ENCODE measurements around the gene FDXR. TPM values are rescaled to one million over a fixed set of nuclear protein-coding genes. Genes with fewer than 3 reads are reported as not detected.

Gene FDXR
- total and polyA plus RNA-seq, 2 of the 8 experiments (the other 6 are each of a cell fraction or from before 2014, with no cell fraction given) = 24.2 to 31.4 TPM

GRCh38 chr17:74822939-74823367 is 49.8 kb downstream of the FDXR start:
- Histone ChIP-seq H2BK120ac (replicated peaks; ENCODE audit: low read depth, low read length) (no peak overlapping the region), H2BK20ac (ENCODE audit: low read length) (no peak overlapping the region), H3K36me3 (ENCODE audit: control insufficient read depth in 2 of 4, insufficient read depth in 4 of 4, low read length in 3 of 4) (peaks cover 0 to 3% (median 0%) of the 10 kb centered on the region in 4 experiments; a peak in 1 of 8 replicates), H3K18ac (ENCODE audit: extremely low read depth, low read length) (no peak overlapping the region), H3K4me3 (ENCODE audit: extremely low read depth in 1 of 4, insufficient read depth in 2 of 4, low read depth in 3 of 4, low read length in 4 of 4) (no peak overlapping the region), H4K91ac (replicated peaks; ENCODE audit: insufficient read length, low read length) (no peak overlapping the region), H3K14ac (ENCODE audit: insufficient read length) (no peak overlapping the region), H3K23ac (ENCODE audit: insufficient read length) (no peak overlapping the region), H2BK5ac (ENCODE audit: low read depth, low read length) (no peak overlapping the region), H2AFZ (ENCODE audit: low read length) (no peak overlapping the region), H3K56ac (replicated peaks; ENCODE audit: insufficient read length, low read depth, low read length) (no peak overlapping the region), H3K79me2 (ENCODE audit: control insufficient read depth in 1 of 2, insufficient read depth in 2 of 2, low read length in 2 of 2) (no peaks in the 10 kb centered on the region), H3K27ac (ENCODE audit: low read depth, low read length) (no peak overlapping the region), H3K9me3 (ENCODE audit: insufficient read depth in 2 of 2, low read depth in 1 of 2, low read length in 1 of 2) (no peaks in the 10 kb centered on the region), H3K4me2 (ENCODE audit: insufficient read depth in 1 of 2, low read depth in 2 of 2, low read length in 2 of 2) (no peak overlapping the region), H2AK5ac (ENCODE audit: low read depth, low read length) (no peak overlapping the region), H4K5ac (ENCODE audit: insufficient read length, low read depth, low read length) (no peak overlapping the region), H2BK12ac (ENCODE audit: low read depth, low read length) (no peak overlapping the region), H3K4me1 (replicated peaks in 1 of 4; ENCODE audit: control insufficient read depth in 3 of 4, insufficient read depth in 4 of 4, low read length in 3 of 4) (no peaks in the 10 kb centered on the region; a peak in 1 of 7 replicates), H4K8ac (ENCODE audit: extremely low read depth, insufficient read depth, low read length) (no peak overlapping the region), H3K9ac (replicated peaks in 1 of 4; ENCODE audit: extremely low read depth in 1 of 4, low read depth in 3 of 4, low read length in 3 of 4) (no peak overlapping the region), H3K4ac (replicated peaks; ENCODE audit: insufficient read length, low read depth, low read length) (no peak overlapping the region), H3K23me2 (ENCODE audit: low read depth, low read length) (no peaks in the 10 kb centered on the region), H3K79me1 (ENCODE audit: low read depth, low read length) (no peaks in the 10 kb centered on the region), H3K27me3 (replicated peaks in 1 of 4; ENCODE audit: control insufficient read depth in 3 of 4, extremely low read depth in 1 of 4, insufficient read depth in 3 of 4, low read length in 3 of 4) (peaks cover 0 to 2% (median 0%) of the 10 kb centered on the region in 4 experiments; a peak in 1 of 7 replicates), H4K20me1 (replicated peaks in 1 of 2; ENCODE audit: control insufficient read depth in 1 of 2, insufficient read depth in 2 of 2, low read length in 2 of 2) (peaks cover 2 to 12% of the 10 kb centered on the region in 2 experiments), H2BK15ac (ENCODE audit: low read length) (no peak overlapping the region)
- DNase-seq (ENCODE audit: low read depth in 1 of 2, low spot score in 2 of 2) (no peak), FAIRE-seq (no peak)
- ChIA-PET POLR2A (ENCODE audit: partially characterized antibody) (no interaction called here), CTCF (ENCODE audit: partially characterized antibody) (interaction anchor here (81.0 to 99.6 kb wide), 2 partner anchors 5 to 21 kb away, joined by 2981 read pairs; partner anchors contain the start of genes FDXR, GRIN2C and NAT9)
- 79% methylated on average over 10 of the region's 12 CpGs; no CpG with 5 or more reads in 1 of the 2 experiments for WGBS, 2 experiments (ENCODE audit: extremely low coverage in 1 of 2, insufficient coverage in 1 of 2, insufficient read length in 1 of 2, insufficient replicate concordance in 2 of 2, low coverage in 1 of 2, low lambda C conversion rate in 2 of 2, missing lambda C conversion rate in 1 of 2)
- TF ChIP-seq KDM1A (IDR thresholded peaks at IDR 0.05; ENCODE audit: borderline replicate concordance, low read length) (no peak), POLR2AphosphoS5 (IDR thresholded peaks at IDR 0.05; ENCODE audit: low read depth, low read length) (no peak), TAF7 (optimal IDR thresholded peaks at IDR 0.05; ENCODE audit: borderline replicate concordance, low read depth, low read length) (no peak)

Data from H1 (cell line).